Measurements from ENCODE around the gene ZDHHC15. TPM values are rescaled to one million over a fixed set of nuclear protein-coding genes. Genes with fewer than 3 reads are reported as not detected.
"Not testable (repeated sequence)": the region's sequence is repeated elsewhere in the genome, so short reads cannot be mapped to it uniquely, and the experiment has no call there.

Gene ZDHHC15, protein sequence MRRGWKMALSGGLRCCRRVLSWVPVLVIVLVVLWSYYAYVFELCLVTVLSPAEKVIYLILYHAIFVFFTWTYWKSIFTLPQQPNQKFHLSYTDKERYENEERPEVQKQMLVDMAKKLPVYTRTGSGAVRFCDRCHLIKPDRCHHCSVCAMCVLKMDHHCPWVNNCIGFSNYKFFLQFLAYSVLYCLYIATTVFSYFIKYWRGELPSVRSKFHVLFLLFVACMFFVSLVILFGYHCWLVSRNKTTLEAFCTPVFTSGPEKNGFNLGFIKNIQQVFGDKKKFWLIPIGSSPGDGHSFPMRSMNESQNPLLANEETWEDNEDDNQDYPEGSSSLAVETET
- total RNA-seq = under 1 TPM; 0.44 to 0.82 TPM

DNA sequence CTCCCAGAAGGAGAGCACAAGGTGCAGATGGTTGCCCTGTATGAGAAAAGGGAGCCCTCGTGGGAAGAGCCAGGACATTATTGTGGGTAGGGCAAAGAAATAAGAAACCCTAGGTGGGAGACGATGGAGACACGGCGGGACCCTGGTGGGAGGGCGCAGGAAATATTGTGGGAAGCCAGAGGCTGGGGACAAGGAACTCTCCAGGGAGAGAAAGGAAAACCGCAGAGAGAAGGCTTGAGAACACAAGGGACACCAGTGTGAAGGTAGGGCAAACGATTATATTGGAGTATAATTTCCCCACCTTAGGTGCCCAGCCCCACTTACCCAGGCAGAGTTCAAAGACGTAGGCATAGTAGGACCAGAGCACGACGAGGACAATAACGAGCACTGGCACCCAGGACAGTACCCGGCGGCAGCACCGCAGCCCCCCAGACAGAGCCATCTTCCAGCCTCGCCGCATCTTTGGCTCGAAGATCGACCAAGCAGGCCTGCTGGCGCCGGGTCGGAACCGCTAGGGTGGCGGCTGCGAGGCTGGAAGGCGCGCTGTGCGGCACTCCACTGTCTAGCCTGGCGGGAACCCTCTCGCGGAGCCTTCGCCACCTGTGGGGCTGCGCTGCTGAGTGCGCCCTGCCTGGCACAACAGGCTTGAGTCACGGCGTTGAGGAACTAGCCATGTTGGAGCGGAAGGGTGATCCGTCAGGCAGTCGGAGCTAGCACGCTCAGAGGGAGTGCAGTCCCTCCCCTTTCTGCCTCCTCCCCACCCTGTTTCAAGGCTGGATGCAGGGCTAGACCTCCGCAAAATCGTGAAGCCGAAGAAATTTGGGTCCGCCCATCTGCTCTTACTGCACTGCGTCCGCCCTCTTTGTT is at the start of gene ZDHHC15:
ZDHHC15 (minus strand) TSS at position 473 of the 867 bp plus-strand sequence; CDS start at position 460, 13 bp downstream.
- peak; percentile 64 to 69 for DNase-seq
- H3K4me3 Mint-ChIP-seq = peak within 1 kb of the TSS; percentile 70 to 73
- peaks cover 8% of the 10 kb centered on the region for H3K27me3 Mint-ChIP-seq (ENCODE audit: low read depth)

DNA sequence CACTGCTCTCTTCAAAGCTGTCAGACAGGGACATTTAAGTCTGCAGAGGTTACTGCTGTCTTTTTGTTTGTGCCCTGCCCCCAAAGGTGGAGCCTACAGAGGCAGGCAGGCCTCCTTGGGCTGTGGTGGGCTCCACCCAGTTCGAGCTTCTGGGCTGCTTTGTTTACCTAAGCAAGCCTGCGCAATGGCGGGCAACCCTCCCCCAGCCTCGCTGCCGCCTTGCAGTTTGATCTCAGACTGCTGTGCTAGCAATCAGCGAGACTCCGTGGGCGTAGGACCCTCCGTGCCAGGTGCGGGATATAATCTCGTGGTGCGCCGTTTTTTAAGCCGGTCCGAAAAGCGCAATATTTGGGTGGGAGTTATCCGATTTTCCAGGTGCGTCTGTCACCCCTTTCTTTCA is 37.7 kb upstream of the ZDHHC15 start:
- H3K27ac Mint-ChIP-seq; H3K36me3 Mint-ChIP-seq (ENCODE audit: insufficient read depth in 2 of 2); H3K4me1 Mint-ChIP-seq (ENCODE audit: low read depth); H3K4me3 Mint-ChIP-seq; ATAC-seq (replicated peaks in 1 of 2); H3K9me3 Mint-ChIP-seq; DNase-seq: not testable (repeated sequence)
- peaks cover 15% of the 10 kb centered on the region for H3K27me3 Mint-ChIP-seq (ENCODE audit: low read depth)

More for the DNA sequence above, at the start of gene ZDHHC15:
- ATAC-seq (replicated peaks in 1 of 2) = peak; percentile 97 to 99
- Mint-ChIP-seq H3K9me3 (no peaks in the 10 kb centered on the region), H3K4me1 (ENCODE audit: low read depth) (peaks cover 6% of the 10 kb centered on the region), H3K27ac (peak within 1 kb of the TSS; percentile 79), H3K36me3 (ENCODE audit: insufficient read depth in 2 of 2) (no peaks in the 10 kb centered on the region)

DNA sequence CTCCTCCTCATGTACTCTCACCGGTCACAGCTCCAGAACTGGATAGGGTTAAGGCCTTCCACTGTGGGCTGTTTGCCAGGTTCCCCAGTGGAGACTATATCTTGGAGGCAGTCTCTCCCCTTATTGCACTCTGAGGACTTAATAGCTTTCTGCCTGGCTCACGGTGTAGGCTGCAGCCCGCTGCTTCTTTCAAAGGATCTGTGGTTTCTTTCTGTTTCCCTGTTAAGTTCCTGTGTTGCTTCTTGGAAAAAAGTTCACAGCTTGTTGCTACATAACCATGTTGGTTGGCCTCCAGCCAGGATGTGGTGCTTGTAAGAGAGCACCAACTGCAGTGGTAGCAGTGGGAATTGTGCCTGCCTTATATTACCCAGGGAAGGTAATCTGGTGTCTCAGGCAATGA is 24.9 kb upstream of the ZDHHC15 start:
- Mint-ChIP-seq H3K4me3 (no peak overlapping the region), H3K9me3 (no peaks in the 10 kb centered on the region), H3K27ac (no peak overlapping the region), H3K36me3 (ENCODE audit: insufficient read depth in 2 of 2) (no peaks in the 10 kb centered on the region), H3K4me1 (ENCODE audit: low read depth) (no peaks in the 10 kb centered on the region), H3K27me3 (ENCODE audit: low read depth) (peaks cover 22% of the 10 kb centered on the region)
- ATAC-seq (replicated peaks in 1 of 2) = no peak
- no peak for DNase-seq

DNA sequence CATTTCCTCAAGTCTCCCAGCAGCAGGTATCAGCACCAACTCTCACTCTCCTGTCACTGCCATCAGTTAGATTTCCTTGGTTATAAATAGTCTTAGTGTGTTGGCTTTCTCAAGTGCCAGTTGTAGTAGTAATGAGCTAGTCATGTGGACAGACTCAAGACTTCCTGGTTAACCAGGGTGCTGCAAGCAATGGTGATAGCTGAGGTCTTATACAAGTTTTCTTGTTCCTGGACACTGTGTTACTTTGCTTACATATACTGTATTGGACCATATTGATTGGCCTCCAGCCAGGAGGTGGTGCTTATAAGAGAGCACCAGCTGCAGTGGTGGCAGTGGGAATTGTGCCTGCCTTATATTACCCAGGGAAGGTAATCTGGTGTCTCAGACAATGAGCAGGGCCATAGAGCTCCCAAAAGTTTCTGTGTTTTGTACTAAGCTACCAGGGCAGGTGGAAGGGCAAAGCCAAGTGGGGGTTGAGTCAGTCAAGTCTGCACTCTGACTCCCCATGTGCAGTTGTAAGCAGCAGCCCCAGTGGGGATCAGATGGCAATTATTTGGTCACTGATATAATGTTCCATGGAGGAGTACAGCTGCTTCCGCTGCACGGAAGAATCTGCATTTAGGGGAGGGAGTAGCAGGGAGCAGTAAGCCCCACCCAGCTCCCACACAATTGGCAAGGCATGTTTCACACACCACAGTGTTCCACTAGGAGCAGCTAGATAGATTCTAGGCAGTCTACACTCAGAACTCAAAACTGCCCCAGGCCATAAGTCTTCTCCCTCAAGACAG is 24.1 kb upstream of the ZDHHC15 start:
- Mint-ChIP-seq H3K36me3 (ENCODE audit: insufficient read depth in 2 of 2) (no peaks in the 10 kb centered on the region), H3K4me3 (no peak overlapping the region), H3K4me1 (ENCODE audit: low read depth) (no peaks in the 10 kb centered on the region), H3K9me3 (no peaks in the 10 kb centered on the region), H3K27me3 (ENCODE audit: low read depth) (peaks cover 22% of the 10 kb centered on the region), H3K27ac (no peak overlapping the region)
- ATAC-seq (replicated peaks in 1 of 2) (no peak), DNase-seq (no peak)

DNA sequence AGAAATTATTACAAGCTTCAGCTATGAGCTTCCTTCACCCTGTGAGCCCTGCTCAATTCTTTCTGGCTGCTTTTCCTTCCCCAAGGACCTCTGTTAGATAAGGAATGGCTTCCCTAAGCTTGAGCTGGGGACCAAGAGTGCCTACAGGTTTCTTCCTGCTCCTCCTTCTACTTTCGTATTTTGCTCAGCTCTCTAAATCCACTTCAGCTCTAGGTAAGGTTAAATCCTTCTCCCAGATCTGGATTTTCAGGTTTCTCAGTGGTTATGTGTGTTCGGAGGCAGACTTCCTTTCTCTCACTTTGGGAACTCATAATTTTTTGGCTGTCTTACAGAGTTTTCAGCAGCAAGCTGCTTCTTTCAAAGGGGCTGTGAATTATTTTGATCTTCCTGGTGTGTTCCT is 21.9 kb upstream of the ZDHHC15 start:
- no peaks in the 10 kb centered on the region for H3K36me3 Mint-ChIP-seq (ENCODE audit: insufficient read depth in 2 of 2)
- no peak for ATAC-seq (replicated peaks in 1 of 2)
- no peaks in the 10 kb centered on the region for H3K4me1 Mint-ChIP-seq (ENCODE audit: low read depth)
- no peak overlapping the region for H3K27ac Mint-ChIP-seq
- DNase-seq = no peak
- no peaks in the 10 kb centered on the region for H3K9me3 Mint-ChIP-seq
- no peak overlapping the region for H3K4me3 Mint-ChIP-seq
- peaks cover 22% of the 10 kb centered on the region for H3K27me3 Mint-ChIP-seq (ENCODE audit: low read depth)

DNA sequence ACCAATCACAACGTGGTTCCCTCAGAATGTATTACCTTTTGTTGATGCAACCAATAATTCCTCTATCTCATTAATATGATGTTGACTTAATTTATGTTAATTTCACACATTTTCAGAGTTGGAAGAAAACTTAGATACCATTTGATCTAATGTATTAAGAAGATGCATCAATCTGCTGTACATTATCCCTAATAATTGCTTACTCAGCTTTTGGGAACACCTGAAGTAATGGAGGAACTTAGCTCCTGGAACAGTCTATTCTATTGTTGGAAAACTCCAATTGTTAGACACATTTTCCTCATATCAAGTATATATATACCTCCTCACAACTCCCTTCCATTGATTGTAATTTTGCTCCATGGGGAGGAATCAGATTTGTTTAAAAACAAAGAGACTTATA is 38.9 kb downstream of the ZDHHC15 start:
- H3K4me3 Mint-ChIP-seq = no peak overlapping the region
- no peaks in the 10 kb centered on the region for H3K4me1 Mint-ChIP-seq (ENCODE audit: low read depth)
- peaks cover 0 to 4% of the 10 kb centered on the region in 2 donors for H3K36me3 Mint-ChIP-seq (ENCODE audit: insufficient read depth in 2 of 2)
- H3K27me3 Mint-ChIP-seq (ENCODE audit: low read depth) = peaks cover 15% of the 10 kb centered on the region
- H3K9me3 Mint-ChIP-seq = peaks cover 2 to 5% of the 10 kb centered on the region in 2 donors
- DNase-seq (no peak), ATAC-seq (replicated peaks in 1 of 2) (no peak)
- H3K27ac Mint-ChIP-seq = no peak overlapping the region

DNA sequence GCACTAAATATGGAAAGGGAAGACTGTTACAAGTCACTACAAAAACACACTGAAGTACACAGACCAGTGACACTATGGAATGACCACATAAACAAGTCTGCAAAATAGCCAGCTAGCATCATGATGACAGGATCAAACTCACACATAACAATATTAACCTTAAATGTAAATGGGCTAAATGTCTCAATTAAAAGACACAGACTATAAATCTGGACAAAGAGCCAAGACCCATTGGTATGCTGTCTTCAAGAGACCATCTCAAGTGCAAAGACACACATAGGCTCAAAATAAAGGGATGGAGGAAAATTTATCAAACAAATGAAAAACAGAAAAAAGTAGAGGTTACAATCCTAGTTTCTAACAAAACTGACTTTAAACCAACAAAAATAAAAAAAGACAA is 61.1 kb downstream of the ZDHHC15 start:
- not testable (repeated sequence) for H3K36me3 Mint-ChIP-seq (ENCODE audit: insufficient read depth in 2 of 2); H3K4me1 Mint-ChIP-seq (ENCODE audit: low read depth); H3K4me3 Mint-ChIP-seq; ATAC-seq (replicated peaks in 1 of 2); DNase-seq; H3K27me3 Mint-ChIP-seq (ENCODE audit: low read depth); H3K27ac Mint-ChIP-seq
- peaks cover 9 to 15% of the 10 kb centered on the region in 2 donors for H3K9me3 Mint-ChIP-seq

DNA sequence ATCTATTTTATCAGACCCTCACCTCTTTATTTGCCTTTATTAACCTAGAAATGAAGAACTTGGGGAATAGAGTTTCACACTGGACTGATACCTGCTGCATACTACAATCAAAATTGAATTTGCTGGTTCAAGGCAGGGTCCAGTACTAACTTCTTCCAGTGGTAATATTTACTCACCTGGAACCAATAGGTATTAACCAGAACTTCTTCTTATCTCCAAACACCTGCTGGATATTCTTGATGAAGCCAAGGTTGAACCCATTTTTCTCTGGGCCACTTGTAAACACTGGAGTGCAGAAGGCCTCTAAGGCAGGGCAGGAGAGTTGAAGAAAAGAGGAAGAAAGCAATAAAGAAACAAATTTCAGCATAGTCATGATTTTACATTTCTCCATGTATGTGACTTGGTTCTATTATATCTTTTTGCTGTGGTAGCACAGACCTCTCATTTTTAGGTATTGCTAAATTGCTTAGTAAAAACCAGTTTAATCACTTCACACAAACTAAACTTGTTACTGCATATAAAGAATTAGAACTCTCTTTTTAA is 101.1 kb downstream of the ZDHHC15 start:
- no peak for DNase-seq
- H3K27me3 Mint-ChIP-seq (ENCODE audit: low read depth) = no peaks in the 10 kb centered on the region
- no peaks in the 10 kb centered on the region for H3K4me1 Mint-ChIP-seq (ENCODE audit: low read depth)
- no peaks in the 10 kb centered on the region for H3K36me3 Mint-ChIP-seq (ENCODE audit: insufficient read depth in 2 of 2)
- H3K4me3 Mint-ChIP-seq = no peak overlapping the region
- no peak for ATAC-seq (replicated peaks in 1 of 2)
- peaks cover 0 to 4% of the 10 kb centered on the region in 2 donors for H3K9me3 Mint-ChIP-seq
- H3K27ac Mint-ChIP-seq = no peak overlapping the region

DNA sequence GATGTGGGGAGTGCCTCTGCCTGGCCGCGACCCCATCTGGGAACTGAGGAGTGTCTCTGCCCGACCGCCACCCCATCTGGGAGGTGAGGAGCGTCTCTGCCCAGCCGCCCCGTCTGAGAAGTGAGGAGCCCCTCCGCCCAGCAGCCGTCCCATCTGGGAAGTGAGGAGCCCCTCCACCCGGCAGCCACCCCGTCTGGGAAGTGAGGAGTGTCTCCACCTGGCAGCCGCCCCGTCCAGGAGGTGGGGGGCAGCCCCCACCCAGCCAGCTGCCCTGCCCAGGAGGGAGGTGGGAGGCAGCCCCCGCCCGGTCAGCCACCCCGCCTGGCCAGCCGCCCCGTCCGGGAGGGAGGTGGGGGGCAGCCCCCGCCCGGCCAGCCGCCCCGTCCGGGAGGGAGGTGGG is 115.7 kb downstream of the ZDHHC15 start:
- not testable (repeated sequence) for H3K27me3 Mint-ChIP-seq (ENCODE audit: low read depth); DNase-seq; ATAC-seq (replicated peaks in 1 of 2); H3K4me1 Mint-ChIP-seq (ENCODE audit: low read depth); H3K27ac Mint-ChIP-seq; H3K4me3 Mint-ChIP-seq; H3K9me3 Mint-ChIP-seq
- H3K36me3 Mint-ChIP-seq (ENCODE audit: insufficient read depth in 2 of 2) = peaks cover 3 to 13% of the 10 kb centered on the region in 2 donors

DNA sequence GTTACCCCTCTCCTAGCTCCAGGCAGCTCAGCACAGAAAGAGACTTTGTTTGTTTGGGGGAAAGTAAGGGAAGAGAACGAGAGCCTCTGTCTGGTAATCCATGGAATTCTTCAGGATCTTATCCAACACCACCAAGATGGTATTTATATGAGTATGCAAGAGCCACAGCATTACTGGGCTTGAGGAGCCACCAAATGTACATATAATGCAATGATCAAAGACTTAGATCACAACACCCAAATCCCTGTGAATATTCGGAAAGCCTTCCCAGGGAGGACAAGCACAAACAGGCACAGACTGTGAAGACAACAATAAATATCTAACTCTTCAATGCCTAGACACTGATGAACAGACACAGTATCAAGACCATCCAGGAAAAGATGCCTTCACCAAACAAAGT is 132.4 kb downstream of the ZDHHC15 start:
- H3K9me3 Mint-ChIP-seq = peaks cover 12 to 15% of the 10 kb centered on the region in 2 donors
- H3K27me3 Mint-ChIP-seq (ENCODE audit: low read depth) = peaks cover 13% of the 10 kb centered on the region
- no peak for ATAC-seq (replicated peaks in 1 of 2)
- no peaks in the 10 kb centered on the region for H3K4me1 Mint-ChIP-seq (ENCODE audit: low read depth)
- H3K36me3 Mint-ChIP-seq (ENCODE audit: insufficient read depth in 2 of 2) = peaks cover 3 to 10% of the 10 kb centered on the region in 2 donors
- H3K4me3 Mint-ChIP-seq = no peak overlapping the region
- DNase-seq = no peak
- no peak overlapping the region for H3K27ac Mint-ChIP-seq

DNA sequence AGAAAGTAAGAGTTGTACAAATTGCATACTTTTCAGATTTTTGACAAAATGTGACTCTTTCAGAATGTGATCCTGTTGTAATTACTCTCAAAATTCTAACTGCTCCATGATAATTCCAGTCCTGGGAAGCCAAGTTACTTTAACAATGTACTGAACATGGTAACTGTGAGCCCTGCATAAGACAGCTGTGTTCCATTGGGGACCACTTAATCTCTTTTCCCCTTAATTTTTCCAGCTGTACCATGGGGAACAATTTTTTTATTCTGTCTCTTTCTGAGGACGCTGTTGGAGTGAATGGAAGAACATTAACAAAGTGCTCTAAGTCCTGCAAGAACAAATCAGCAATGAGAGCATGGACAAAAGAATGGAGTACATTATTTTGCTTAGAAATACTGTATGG is 153.1 kb downstream of the ZDHHC15 start:
- no peaks in the 10 kb centered on the region for H3K36me3 Mint-ChIP-seq (ENCODE audit: insufficient read depth in 2 of 2)
- DNase-seq (no peak), ATAC-seq (replicated peaks in 1 of 2) (no peak)
- no peaks in the 10 kb centered on the region for H3K9me3 Mint-ChIP-seq
- H3K27me3 Mint-ChIP-seq (ENCODE audit: low read depth) = peaks cover 7% of the 10 kb centered on the region
- H3K4me3 Mint-ChIP-seq = no peak overlapping the region
- no peak overlapping the region for H3K27ac Mint-ChIP-seq
- no peaks in the 10 kb centered on the region for H3K4me1 Mint-ChIP-seq (ENCODE audit: low read depth)

DNA sequence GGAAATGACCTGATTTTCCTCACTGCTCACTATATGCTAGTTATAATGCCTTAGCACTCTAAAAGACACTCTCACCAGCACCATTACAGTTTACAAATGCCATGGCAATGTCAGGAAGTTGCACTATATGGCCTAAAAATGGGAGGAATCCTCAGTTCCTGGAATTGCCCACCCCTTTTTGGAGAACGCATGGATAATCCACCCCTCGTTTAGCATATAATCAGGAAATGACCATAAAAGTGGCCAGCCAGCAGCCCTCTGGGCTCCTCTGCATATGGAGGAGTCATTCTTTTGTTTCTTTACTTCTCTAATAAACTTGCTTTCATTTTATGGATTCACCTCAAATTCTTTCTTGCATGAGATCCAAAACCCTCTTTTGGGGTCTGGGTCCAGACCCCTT is 156.0 kb downstream of the ZDHHC15 start:
- Mint-ChIP-seq H3K27ac (no peak overlapping the region), H3K9me3 (peaks cover 2 to 4% of the 10 kb centered on the region in 2 donors), H3K27me3 (ENCODE audit: low read depth) (peaks cover 7% of the 10 kb centered on the region), H3K4me1 (ENCODE audit: low read depth) (no peaks in the 10 kb centered on the region), H3K36me3 (ENCODE audit: insufficient read depth in 2 of 2) (peaks cover 2 to 6% of the 10 kb centered on the region in 2 donors), H3K4me3 (no peak overlapping the region)
- ATAC-seq (replicated peaks in 1 of 2) (no peak), DNase-seq (no peak)

Measured in activated T-cell treated with anti-CD3 and anti-CD28 coated beads, Interleukin-2, amount 50 U/mL, for 72 hours (primary cell).